ENCODE data around the gene MPRIP. TPM values are rescaled to one million over a fixed set of nuclear protein-coding genes. Genes with fewer than 3 reads are reported as not detected.

Gene MPRIP
- total RNA-seq, 1 experiment from 2014 or later: 140 TPM

DNA sequence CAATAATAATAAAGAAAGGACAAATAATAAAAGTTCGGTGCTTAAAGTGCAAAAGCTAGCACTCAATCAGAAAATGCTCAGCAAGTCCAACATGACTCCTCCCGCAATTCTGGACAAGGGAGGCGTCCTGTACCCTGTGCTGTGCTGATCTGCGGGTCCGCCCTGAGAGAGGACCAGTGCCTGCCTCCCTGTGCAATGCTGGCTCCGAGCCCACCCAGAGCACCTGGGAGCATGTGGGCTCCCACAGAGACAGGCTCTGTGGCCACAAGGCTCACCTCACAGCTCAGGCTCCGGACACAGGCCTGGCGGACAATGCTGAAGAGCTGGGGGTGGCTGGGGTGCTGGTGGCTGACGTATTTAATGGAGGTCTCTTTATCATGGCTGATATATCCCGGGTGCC is 183.6 kb downstream of the MPRIP start:
- POLR2A ChIA-PET: no interaction called here
- peaks cover 81% of the 10 kb centered on the region for H3K36me3 Mint-ChIP-seq

DNA sequence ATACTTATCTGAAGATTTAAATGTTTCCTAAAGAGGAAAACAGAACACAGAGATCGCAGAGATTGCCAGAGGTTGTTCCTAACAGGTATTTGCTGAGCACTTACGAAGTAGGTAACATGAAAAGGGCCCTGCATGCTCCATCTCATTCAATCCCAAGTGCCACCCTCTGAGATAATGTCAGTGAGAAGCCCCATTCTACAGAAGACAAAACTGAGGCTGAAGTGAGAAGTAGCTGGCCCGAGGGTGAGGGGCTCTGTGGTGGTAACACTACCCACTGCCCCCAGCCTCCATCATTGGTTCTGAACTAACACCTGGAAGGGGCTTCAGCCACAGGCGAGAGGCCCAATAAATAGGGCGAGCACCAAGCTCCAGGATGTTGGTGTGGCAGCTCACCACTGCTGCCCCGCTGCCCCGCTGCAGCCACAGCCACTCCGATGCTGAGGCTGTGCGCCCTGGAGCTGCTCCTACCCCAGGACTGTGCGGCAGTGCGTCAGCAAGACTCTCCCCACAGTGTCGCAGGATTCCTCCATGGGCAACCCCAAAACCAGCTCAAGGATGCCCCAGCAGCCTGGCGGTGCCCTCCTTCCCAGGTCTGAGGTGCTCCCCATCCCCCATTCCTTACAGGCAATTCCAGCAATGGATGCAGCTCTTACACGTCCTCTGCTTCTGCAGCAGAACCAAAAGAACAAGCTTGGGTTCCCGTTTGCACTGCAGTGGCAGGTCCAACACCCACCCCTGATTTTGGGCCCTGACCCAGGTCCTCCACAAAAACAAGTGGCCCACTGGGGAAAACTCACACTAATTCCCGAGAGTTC is 184.4 kb downstream of the MPRIP start:
- no peaks in the 10 kb centered on the region for H3K4me1 Mint-ChIP-seq
- no peak for ATAC-seq
- H3K36me3 Mint-ChIP-seq: peaks cover 79% of the 10 kb centered on the region
- ChIA-PET CTCF (interaction anchor here (1.1 kb wide), 1 partner anchor 85 kb away, joined by 3 read pairs; no protein-coding TSS in a partner anchor), POLR2A (no interaction called here)
- no peaks in the 10 kb centered on the region for H3K27me3 Mint-ChIP-seq (ENCODE audit: low read depth)
- H3K4me3 Mint-ChIP-seq: no peak overlapping the region
- no peak for DNase-seq (ENCODE audit: low spot score)
- TF ChIP-seq, protein P1, sequence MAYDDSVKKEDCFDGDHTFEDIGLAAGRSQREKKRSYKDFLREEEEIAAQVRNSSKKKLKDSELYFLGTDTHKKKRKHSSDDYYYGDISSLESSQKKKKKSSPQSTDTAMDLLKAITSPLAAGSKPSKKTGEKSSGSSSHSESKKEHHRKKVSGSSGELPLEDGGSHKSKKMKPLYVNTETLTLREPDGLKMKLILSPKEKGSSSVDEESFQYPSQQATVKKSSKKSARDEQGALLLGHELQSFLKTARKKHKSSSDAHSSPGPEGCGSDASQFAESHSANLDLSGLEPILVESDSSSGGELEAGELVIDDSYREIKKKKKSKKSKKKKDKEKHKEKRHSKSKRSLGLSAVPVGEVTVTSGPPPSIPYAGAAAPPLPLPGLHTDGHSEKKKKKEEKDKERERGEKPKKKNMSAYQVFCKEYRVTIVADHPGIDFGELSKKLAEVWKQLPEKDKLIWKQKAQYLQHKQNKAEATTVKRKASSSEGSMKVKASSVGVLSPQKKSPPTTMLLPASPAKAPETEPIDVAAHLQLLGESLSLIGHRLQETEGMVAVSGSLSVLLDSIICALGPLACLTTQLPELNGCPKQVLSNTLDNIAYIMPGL (CRISPR knock-in tag; IDR thresholded peaks at IDR 0.05): no peak
- TF ChIP-seq IRF2 (CRISPR knock-in tag; IDR thresholded peaks at IDR 0.05; ENCODE audit: borderline replicate concordance, low read depth) (no peak), MYBL2 (CRISPR knock-in tag; IDR thresholded peaks at IDR 0.05) (no peak)
- TF ChIP-seq, protein P2, sequence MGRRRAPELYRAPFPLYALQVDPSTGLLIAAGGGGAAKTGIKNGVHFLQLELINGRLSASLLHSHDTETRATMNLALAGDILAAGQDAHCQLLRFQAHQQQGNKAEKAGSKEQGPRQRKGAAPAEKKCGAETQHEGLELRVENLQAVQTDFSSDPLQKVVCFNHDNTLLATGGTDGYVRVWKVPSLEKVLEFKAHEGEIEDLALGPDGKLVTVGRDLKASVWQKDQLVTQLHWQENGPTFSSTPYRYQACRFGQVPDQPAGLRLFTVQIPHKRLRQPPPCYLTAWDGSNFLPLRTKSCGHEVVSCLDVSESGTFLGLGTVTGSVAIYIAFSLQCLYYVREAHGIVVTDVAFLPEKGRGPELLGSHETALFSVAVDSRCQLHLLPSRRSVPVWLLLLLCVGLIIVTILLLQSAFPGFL (CRISPR knock-in tag; IDR thresholded peaks at IDR 0.05; ENCODE audit: borderline replicate concordance): no peak
- TF ChIP-seq, protein P3, sequence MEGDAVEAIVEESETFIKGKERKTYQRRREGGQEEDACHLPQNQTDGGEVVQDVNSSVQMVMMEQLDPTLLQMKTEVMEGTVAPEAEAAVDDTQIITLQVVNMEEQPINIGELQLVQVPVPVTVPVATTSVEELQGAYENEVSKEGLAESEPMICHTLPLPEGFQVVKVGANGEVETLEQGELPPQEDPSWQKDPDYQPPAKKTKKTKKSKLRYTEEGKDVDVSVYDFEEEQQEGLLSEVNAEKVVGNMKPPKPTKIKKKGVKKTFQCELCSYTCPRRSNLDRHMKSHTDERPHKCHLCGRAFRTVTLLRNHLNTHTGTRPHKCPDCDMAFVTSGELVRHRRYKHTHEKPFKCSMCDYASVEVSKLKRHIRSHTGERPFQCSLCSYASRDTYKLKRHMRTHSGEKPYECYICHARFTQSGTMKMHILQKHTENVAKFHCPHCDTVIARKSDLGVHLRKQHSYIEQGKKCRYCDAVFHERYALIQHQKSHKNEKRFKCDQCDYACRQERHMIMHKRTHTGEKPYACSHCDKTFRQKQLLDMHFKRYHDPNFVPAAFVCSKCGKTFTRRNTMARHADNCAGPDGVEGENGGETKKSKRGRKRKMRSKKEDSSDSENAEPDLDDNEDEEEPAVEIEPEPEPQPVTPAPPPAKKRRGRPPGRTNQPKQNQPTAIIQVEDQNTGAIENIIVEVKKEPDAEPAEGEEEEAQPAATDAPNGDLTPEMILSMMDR (IDR thresholded peaks at IDR 0.05): no peak
- TF ChIP-seq, protein P4, sequence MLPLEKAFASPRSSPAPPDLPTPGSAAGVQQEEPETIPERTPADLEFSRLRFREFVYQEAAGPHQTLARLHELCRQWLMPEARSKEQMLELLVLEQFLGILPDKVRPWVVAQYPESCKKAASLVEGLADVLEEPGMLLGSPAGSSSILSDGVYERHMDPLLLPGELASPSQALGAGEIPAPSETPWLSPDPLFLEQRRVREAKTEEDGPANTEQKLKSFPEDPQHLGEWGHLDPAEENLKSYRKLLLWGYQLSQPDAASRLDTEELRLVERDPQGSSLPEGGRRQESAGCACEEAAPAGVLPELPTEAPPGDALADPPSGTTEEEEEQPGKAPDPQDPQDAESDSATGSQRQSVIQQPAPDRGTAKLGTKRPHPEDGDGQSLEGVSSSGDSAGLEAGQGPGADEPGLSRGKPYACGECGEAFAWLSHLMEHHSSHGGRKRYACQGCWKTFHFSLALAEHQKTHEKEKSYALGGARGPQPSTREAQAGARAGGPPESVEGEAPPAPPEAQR (CRISPR knock-in tag; IDR thresholded peaks at IDR 0.05): no peak
- no peak overlapping the region for H3K27ac Mint-ChIP-seq
- H3K9me3 Mint-ChIP-seq: no peaks in the 10 kb centered on the region

More for the DNA sequence above, 183.6 kb downstream of the MPRIP start:
- no peaks in the 10 kb centered on the region for H3K4me1 Mint-ChIP-seq
- DNase-seq (ENCODE audit: low spot score): no peak
- no peaks in the 10 kb centered on the region for H3K27me3 Mint-ChIP-seq (ENCODE audit: low read depth)
- no peaks in the 10 kb centered on the region for H3K9me3 Mint-ChIP-seq
- H3K27ac Mint-ChIP-seq: no peak overlapping the region
- ATAC-seq: no peak
- TF ChIP-seq SOX15 (CRISPR knock-in tag; IDR thresholded peaks at IDR 0.05) (no peak), MXD4 (CRISPR knock-in tag; IDR thresholded peaks at IDR 0.05; ENCODE audit: borderline replicate concordance) (no peak), SMAD3 (CRISPR knock-in tag; IDR thresholded peaks at IDR 0.05; ENCODE audit: borderline replicate concordance) (no peak)
- TF ChIP-seq, protein P5, sequence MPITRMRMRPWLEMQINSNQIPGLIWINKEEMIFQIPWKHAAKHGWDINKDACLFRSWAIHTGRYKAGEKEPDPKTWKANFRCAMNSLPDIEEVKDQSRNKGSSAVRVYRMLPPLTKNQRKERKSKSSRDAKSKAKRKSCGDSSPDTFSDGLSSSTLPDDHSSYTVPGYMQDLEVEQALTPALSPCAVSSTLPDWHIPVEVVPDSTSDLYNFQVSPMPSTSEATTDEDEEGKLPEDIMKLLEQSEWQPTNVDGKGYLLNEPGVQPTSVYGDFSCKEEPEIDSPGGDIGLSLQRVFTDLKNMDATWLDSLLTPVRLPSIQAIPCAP (CRISPR knock-in tag; IDR thresholded peaks at IDR 0.05): no peak
- H3K4me3 Mint-ChIP-seq: no peak overlapping the region
- CTCF ChIA-PET: interaction anchor here (1.1 kb wide), 1 partner anchor 84 kb away, joined by 3 read pairs; no protein-coding TSS in a partner anchor

DNA sequence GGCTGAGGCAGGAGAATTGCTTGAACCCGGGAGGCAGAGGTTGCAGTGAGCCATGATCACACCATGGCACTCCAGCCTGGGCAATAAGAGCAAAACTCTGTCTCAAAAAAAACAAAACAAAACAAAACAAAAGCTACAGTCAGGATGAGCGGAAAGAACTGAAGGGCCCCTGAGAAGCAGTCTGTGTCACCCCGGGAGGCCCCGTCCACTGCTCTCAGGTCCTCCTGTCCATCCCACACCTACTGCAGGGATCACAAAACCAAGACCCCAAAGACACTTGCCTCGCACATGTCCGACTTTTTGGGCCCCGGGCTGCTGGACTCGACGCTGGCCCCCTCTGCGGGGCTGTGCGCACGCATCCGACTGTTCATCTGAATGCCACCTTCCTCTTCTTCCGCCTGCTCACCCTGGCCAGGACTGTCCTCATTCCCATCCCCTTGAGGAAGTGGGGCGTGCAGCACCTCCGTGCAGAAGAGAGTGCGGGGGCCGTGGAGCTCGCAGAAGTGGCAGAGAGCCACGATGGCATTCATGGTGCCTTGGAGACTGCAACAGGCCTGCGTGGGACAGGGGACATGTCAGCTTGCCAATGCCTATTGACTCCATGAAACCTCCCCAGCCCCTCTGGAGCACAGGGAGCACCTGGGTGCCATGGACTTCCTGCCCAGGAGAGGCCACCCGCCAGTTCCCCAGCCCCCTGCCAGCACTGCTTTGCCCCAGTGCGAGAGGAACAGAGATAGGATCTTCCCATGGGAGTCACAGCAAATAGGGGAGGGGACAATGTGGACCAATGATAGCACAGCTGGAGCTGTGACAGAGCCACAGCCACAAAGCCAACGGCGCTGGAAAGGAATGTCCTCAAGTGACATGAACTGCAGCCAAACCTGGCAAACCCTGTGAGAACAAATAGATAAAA is 185.6 kb downstream of the MPRIP start:
- Mint-ChIP-seq H3K4me3 (no peak overlapping the region), H3K27ac (no peak overlapping the region), H3K36me3 (peaks cover 76% of the 10 kb centered on the region), H3K9me3 (no peaks in the 10 kb centered on the region), H3K4me1 (no peaks in the 10 kb centered on the region), H3K27me3 (ENCODE audit: low read depth) (no peaks in the 10 kb centered on the region)
- ATAC-seq: no peak
- DNase-seq (ENCODE audit: low spot score): no peak
- ChIA-PET CTCF (no interaction called here), POLR2A (no interaction called here)
- TF ChIP-seq CREB1 (CRISPR knock-in tag; IDR thresholded peaks at IDR 0.05) (no peak), TEAD1 (CRISPR knock-in tag; IDR thresholded peaks at IDR 0.05) (no peak), GTF2I (CRISPR knock-in tag; conservative IDR thresholded peaks at IDR 0.05) (no peak), ELF4 (CRISPR knock-in tag; IDR thresholded peaks at IDR 0.05; ENCODE audit: low read depth) (no peak), PRRX2 (CRISPR knock-in tag; IDR thresholded peaks at IDR 0.05) (no peak), SMAD3 (CRISPR knock-in tag; IDR thresholded peaks at IDR 0.05; ENCODE audit: borderline replicate concordance) (no peak), ESRRA (CRISPR knock-in tag; IDR thresholded peaks at IDR 0.05; ENCODE audit: borderline replicate concordance) (no peak), ZBTB21 (CRISPR knock-in tag; IDR thresholded peaks at IDR 0.05; ENCODE audit: borderline replicate concordance) (no peak), SOX15 (CRISPR knock-in tag; IDR thresholded peaks at IDR 0.05) (no peak)
- TF ChIP-seq, protein P6, sequence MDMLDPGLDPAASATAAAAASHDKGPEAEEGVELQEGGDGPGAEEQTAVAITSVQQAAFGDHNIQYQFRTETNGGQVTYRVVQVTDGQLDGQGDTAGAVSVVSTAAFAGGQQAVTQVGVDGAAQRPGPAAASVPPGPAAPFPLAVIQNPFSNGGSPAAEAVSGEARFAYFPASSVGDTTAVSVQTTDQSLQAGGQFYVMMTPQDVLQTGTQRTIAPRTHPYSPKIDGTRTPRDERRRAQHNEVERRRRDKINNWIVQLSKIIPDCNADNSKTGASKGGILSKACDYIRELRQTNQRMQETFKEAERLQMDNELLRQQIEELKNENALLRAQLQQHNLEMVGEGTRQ (CRISPR knock-in tag; IDR thresholded peaks at IDR 0.05): no peak
